GM18870 (cell line): Measurements from ENCODE around the gene SEC14L3.

Experiments
- ATAC-seq: cut with Tn5 transposase; IDR thresholded peaks from one replicate; pipeline ENCODE4 v1.9.1; 2021; ENCODE audit warnings: moderate library complexity; ENCODE audit not compliant: unreplicated experiment

Gene SEC14L3

DNA sequence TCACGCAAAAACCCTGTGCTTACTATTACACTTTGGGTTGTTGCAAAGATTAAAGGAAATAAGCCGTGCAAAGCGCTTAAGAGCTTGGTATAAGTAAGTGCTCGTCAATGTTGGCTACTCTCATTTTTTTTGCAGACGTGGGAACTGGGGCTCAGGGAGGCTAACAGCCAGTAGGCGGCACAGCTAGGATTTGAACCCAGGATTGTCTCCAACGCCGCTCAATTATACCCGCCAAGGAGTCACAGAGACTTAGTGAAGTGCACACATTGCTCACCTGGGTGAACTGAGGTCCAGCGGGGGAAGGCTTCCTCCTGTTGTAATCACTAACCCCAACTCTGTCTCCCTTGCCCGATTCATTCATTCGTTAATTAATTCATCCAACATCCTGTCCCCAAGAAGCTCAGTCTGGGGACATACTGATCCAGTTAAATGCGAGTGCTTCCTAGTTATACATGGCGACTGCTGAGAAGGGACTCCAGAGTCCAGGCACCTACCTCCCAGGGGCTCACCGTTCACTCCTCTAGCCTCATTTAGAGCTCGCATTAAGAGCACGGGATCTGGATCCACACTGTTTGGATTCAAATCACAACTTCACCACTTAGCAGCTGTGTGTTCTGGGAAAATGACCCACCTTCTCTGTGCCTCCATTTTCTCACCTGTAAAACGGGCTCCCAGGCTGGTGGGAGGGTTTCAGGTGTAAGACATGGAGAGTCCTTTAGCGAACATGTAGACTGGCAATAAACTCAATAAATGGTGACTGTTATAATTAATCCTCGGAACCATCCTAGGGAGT, 47.1 kb downstream of the SEC14L3 start:
- ATAC-seq: no peak

DNA sequence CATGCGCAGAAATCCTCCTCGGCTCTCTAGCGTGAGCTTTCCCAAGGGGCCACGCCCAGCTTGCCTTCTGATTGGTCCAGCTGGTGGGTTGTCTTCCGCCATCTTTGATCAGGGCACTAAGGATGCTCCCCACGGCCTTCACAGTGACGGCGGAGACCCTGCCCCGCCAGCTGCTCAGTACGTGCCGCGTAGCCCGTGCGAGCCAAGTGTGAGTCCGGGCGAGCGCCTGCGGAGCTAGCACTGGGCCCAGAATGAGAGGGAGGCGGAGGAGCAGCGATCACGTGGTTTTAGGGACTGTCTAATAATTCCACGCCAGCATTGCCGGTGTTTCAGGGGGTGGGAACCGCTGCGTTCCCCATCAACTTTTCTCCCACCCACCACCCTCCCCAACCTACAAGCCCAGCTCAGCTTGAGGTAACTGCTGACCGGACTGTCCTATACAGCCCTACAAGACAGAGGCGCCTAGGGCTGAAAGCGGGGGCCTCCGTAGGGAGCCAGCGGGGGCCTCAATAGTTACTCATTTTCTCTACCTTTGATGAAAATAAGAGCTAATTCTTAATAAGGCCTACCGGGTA, 47.8 kb downstream of the SEC14L3 start:
- peak; percentile 79 for ATAC-seq

DNA sequence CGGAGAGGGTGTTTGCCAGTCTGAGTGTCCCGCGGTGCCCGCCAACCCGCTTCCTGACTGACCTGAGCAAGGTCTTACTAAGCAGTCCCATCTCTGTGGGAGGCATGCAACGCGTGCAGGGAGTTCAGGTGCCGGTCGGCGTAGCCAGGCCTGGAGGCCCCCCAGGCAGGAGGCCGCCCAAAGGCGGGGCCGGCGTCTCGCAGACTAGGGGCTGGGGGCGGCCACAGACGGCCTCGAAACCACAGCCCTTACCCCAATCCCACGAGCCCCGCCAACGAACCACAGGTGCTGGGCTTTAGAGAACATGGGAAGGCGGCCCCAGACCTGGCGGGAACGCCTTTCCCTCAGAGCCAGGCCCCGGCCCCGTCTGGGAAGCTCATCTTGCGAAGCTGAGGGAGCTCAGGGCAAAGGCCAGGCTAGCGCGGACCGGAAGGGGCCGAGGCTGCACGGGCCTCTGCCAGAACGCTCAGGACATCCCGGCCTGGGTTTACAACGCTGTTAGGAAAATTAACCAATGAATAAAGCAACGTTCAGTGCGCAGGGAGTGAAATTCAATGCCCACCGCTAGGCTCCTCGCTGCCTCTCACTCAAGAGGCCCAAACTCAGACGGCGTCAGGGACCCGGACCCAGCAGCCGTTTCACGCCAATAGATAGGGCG, 48.4 kb downstream of the SEC14L3 start:
- ATAC-seq: peak; percentile 29

DNA sequence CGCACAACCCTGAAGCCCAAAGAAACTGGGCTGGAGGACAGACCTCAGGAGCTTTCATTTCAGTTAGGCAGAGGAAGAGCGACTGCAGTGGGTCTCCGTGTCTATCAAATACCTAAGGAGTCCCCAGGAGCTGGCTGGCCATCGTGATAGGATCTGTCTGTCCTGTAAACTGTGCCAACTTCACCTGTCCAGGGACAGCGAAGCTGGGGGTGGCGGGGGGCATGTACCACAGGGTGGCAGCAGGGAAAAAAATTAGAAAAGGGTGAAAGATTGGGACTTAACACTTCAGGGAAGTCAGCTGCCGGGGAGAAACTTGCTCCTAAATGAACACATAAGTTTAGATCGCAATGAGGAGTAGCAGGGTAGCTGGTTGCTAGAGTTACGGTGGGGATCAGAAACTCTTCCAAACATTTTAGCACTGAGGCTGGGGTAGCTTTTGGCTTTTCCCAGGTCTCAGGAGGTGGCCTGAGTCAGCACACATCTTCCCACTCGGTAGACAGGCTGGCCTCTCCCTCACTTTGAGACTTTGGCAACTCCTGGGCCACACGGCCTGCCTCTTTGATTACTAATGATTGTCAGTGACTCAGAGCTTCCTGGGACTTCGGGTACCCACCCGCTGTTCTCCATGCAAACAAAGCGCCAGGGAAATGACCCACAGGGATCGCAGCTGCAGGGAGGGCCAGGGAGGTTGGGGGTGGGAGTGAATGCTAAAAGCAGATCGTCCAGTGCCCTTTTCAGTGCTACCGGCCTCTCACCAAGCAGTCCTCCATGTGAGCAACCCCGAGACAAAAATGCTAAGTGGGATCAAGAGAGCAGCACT, 49.1 kb downstream of the SEC14L3 start:
- ATAC-seq: no peak

DNA sequence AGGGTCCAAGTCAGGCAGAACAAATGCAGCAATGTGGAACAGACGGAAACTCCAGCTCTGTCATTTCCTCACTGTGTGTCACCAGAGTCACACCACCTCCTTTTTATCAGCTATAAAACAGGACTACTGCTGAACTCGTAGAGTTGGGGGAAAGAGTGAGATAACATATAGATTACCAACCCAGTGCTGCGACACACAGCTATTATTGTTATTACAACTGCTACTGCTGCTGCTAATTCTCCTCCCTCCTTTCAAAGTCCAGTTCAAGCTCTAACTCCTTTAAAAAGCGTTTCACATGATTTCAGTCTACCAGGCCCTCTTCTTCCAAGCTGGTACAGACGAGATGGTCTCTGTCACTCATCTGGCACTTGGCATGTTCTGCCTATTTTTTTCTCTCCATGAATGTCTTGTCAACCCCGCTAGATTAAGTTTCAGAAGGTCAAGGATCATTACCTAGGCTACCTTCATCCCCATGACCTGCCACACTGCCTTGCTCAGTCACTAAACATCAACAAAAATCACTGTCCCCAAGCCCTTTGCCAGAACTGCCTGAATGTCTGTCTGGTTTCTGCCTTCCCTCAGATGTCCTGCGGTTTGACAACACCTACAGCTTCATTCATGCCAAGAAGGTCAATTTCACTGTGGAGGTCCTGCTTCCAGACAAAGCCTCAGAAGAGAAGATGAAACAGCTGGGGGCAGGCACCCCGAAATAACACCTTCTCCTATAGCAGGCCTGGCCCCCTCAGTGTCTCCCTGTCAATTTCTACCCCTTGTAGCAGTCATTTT, 49.9 kb downstream of the SEC14L3 start:
- ATAC-seq: no peak

DNA sequence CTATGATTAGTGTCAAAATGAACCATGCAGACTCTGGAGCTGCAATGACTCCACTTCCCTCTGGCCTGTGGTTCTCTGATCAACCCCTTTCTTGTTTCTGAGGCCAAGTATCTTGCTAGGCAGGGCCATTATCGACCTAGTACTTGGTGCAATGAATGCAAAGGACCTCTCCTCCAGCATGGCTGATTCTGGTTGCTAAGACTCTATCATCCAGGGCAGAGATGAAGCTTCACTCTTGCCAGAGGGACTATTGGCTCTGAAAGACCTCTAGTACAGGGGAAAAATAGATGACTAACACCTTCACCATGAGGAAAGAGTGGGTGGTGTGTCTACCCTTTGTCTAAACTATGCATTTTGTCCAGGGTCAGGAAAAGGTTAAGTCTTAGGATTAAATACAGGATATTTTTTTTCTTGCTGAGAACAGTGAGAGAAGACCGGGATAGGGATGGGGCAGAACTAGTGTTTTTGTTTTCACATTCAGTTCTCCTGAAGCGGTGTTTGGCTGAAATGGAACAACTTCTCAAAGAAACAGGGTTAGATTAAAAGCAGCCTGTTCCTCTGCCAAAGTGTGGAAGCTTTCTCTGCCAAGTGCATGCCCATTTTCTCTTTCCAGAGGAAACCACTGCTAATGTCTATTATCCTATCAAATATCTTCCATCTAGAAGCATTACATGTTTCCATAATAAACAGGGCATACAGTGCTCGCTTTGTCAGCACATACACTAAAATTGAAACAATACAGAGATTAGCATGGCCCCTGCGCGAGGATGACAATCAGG, 51.3 kb downstream of the SEC14L3 start:
- ATAC-seq: no peak

DNA sequence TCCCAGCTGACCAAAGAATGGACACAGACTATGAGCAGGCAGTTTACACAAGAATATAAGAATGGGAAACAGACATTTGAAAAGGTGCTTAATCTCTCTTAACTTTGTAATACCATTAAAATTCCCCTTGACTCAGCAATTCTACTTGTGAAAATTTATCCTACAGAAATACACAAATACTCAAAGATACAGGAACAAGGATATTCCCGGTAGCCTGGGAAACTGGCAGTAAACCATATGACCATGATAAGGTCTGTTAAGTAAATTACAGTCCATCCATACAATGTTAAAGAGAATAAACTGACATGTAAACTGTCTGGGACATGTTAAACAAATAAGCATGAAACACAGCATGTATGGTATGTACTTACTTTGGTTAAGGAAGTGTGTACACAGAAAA, 55.0 kb downstream of the SEC14L3 start:
- no peak for ATAC-seq

DNA sequence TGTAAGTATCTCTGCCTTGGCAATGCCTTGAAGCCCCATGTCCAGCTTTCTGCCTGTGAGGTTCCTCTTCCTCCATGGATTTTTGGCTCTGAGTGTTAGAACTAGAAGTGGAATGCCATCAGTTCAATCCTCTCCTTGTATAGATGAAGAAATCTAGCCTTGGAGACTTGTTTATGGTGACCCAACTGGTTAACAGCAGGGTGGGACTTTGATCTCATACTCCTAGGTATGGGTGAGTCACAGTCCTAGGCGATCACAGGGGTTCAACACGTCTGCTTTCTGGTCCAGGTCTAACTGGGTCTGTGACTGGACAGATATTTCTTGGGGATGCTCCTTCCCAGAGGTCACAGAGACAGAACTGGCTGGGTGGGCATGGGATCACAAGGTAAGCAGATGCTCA, 55.4 kb downstream of the SEC14L3 start:
- ATAC-seq: no peak

DNA sequence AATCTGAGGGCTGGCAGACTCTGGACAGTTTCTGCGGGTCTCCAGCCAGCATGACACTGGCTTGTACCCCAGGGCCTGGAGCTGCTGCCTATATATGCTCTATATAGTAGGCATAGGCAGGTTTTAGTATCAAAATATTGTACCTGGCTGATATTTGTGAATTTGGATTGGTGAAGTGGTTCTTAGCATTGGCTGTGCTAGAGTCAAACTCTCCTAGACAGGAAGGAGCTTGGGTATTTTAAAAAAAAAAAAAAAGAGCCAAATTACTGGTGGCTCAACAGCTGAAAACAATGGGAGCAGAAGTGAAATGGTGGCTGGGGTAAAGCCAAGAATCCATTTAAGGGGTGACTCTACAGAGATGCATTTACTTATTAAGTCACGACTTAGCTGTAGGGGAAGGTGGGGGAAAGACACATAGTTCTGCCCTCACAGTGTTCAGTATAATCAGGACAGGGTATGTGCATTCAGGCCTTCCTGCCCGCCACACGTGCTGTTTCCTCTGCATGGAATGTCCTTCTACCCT, 57.2 kb downstream of the SEC14L3 start:
- no peak for ATAC-seq

DNA sequence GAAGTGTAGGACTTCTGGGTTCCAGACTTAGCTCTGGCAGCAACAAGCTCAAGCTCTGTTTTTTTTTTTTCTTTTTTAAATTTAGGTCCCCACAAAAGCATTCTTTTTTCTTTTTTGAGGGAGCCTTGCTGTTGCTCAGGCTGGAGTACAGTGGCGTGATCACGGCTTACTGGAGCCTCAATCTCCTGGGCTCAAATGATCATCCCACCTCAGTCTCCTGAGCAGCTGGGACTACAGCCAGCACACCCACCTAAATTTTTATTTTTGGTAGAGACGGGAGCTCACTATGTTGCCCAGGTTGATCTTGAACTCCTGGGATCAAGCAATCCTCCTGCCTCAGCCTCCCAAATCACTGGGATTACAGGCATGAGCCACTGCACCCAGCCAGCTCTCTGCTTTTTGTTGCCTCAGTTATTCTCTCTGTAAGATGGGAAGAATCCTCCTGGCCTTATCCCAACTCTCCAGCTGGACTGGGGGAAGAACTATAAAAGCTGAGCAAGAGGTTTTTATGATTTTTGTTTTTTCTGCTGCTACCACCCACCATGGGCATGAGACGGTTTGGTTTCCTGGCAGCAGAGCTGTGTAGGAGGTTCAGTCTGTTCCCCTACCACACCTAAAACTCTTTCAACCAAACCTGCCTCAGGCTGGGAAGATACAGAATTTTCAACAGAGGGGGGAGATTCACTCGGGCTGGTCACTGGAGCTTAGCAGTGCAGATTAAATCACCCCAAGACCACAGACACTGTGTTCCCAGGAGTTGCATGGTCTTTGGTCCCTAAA, 57.9 kb downstream of the SEC14L3 start:
- no peak for ATAC-seq

DNA sequence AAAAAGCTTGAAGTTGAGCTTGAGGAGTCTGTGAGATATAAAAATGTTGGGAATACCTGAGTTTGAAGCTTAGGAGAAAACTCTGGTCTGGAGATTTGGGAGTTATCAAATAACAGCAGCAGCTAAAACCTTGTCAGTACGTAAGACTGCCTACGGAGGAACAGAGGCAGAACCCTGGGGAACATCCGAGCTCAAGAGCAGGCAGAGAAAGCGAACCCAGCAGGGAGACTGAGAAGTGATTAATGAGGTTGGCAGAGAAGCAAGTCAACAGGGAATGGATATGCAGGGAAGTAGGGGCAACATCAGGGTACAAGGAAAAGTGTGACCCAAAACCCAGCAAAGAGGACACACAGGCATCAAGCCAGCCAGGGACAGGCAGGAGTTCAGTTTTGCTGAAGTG, 58.8 kb downstream of the SEC14L3 start:
- ATAC-seq: no peak

DNA sequence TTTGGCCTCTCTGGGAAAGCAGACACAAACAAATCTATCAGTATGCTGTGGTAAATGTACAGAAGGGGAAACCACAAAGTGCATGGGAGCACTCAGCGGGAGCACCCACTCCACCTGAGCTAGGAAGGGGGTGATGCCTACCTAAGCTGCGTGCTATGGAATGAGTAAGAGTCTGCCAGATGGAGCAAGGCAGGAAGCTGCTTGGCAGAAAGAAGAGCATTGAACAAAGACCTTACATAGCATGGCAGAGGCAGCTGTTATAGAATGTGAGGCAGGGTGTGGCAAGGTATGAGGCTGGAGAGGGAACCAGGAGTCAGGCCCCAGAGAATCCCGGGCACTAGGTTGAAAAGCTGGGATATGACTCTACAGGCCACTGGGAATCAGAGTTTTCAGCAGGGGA, 60.0 kb downstream of the SEC14L3 start:
- ATAC-seq: no peak
